Activated CD4-positive, alpha-beta memory T cell treated with anti-CD3 and anti-CD28 coated beads for 36 hours (primary cell): ENCODE measurements around the gene SLC6A5. TPM values are rescaled to one million over a fixed set of nuclear protein-coding genes. Genes with fewer than 3 reads are reported as not detected.
"Not testable (repeated sequence)": the region's sequence is repeated elsewhere in the genome, so short reads cannot be mapped to it uniquely, and the experiment has no call there.

Experiments
- CTCF ChIA-PET: fragments of 350-600 bp; sonication (Branson Sonifier 250); formaldehyde crosslinking; loops from one replicate; lab custom pipeline; 2021; ENCODE audit warnings: antibody characterized with exemption, inconsistent platforms; lab: Charles Lee
- POLR2A ChIA-PET: fragments of 350-600 bp; sonication (Branson Sonifier 250); formaldehyde crosslinking; loops from one replicate; lab custom pipeline; 2021; ENCODE audit warnings: antibody characterized with exemption; lab: Charles Lee
- DNase-seq: peaks from one replicate; pipeline ENCODE4 v3.0.0-alpha.2; 2020
- H3K27ac Mint-ChIP-seq: one replicate; pipeline ENCODE4 v1.8.0; 2021; ENCODE audit warnings: mixed read lengths
- H3K27me3 Mint-ChIP-seq: one replicate; pipeline ENCODE4 v1.8.0; 2021; ENCODE audit warnings: mixed read lengths
- H3K36me3 Mint-ChIP-seq: one replicate; pipeline ENCODE4 v1.8.0; 2021; ENCODE audit warnings: mixed read lengths
- H3K4me1 Mint-ChIP-seq: one replicate; pipeline ENCODE4 v1.8.0; 2021; ENCODE audit warnings: low read depth, mixed read lengths
- H3K4me3 Mint-ChIP-seq: one replicate; pipeline ENCODE4 v1.8.0; 2021; ENCODE audit warnings: mild to moderate bottlenecking, mixed read lengths
- H3K9me3 Mint-ChIP-seq: one replicate; pipeline ENCODE4 v1.8.0; 2021; ENCODE audit warnings: mixed read lengths
- intact Hi-C: fragments of 100-400 bp; cut with micrococcal nuclease; formaldehyde crosslinking; loops from one replicate; pipeline ENCODE4 v1.15.1; 2023
- total RNA-seq, 2 experiments: library from RNA; stranded (reverse); gene quantifications; one replicate each; pipeline ENCODE4 v1.2.3, GENCODE V29; 2021

Gene SLC6A5
- total RNA-seq, 2 experiments from 2014 or later = not detected

GRCh38 chr11:20579725-20580124, 19.7 kb upstream of the SLC6A5 start:
- intact Hi-C loops, H3K9me3 Mint-ChIP-seq, DNase-seq, H3K36me3 Mint-ChIP-seq, H3K4me3 Mint-ChIP-seq, POLR2A ChIA-PET, H3K27ac Mint-ChIP-seq, H3K27me3 Mint-ChIP-seq, CTCF ChIA-PET, H3K4me1 Mint-ChIP-seq: not testable (repeated sequence)

DNA sequence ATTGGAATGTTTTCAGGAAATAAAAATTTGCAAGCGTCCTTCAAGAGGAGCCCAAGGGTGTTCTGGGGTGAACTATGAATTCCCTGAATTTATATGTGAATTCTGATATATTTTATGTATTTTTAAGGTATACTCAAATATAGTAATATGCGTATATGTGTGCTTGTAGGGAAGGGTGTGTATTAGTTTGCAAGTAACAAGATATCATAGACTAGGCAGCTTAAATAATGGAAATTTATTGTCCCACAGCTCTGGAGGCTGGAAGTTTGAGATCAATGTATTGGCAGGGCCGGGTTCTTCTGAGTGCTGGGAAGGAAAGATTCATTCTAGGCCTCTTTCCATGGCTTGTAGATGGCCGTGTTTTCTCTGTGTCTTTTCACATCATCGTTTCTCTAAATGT, 16.2 kb upstream of the SLC6A5 start:
- Mint-ChIP-seq H3K27ac (no peak overlapping the region), H3K36me3 (no peaks in the 10 kb centered on the region), H3K27me3 (peaks cover 6% of the 10 kb centered on the region), H3K4me3 (no peak overlapping the region), H3K9me3 (no peaks in the 10 kb centered on the region), H3K4me1 (no peaks in the 10 kb centered on the region)
- ChIA-PET POLR2A (no interaction called here), CTCF (interaction anchor here (0.6 to 1.1 kb wide), 2 partner anchors 27 to 539 kb away, joined by 3 read pairs; no protein-coding TSS in a partner anchor)
- no peak for DNase-seq
- intact Hi-C loops = no loop called here

- peaks cover 10% of the 10 kb centered on the region for H3K27me3 Mint-ChIP-seq
- no peak overlapping the region for H3K4me3 Mint-ChIP-seq
- no peaks in the 10 kb centered on the region for H3K9me3 Mint-ChIP-seq
- no peak for DNase-seq
- ChIA-PET POLR2A (interaction anchor here (0.6 kb wide), 1 partner anchor 448 kb away, joined by 3 read pairs; no protein-coding TSS in a partner anchor), CTCF (interaction anchor here (0.6 to 1.1 kb wide), 2 partner anchors 26 to 538 kb away, joined by 3 read pairs; no protein-coding TSS in a partner anchor)
- no peak overlapping the region for H3K27ac Mint-ChIP-seq
- no peaks in the 10 kb centered on the region for H3K4me1 Mint-ChIP-seq
- H3K36me3 Mint-ChIP-seq = no peaks in the 10 kb centered on the region
- intact Hi-C loops = no loop called here
Measured at GRCh38 chr11:20584093-20584774, 15.2 kb upstream of the SLC6A5 start.

DNA sequence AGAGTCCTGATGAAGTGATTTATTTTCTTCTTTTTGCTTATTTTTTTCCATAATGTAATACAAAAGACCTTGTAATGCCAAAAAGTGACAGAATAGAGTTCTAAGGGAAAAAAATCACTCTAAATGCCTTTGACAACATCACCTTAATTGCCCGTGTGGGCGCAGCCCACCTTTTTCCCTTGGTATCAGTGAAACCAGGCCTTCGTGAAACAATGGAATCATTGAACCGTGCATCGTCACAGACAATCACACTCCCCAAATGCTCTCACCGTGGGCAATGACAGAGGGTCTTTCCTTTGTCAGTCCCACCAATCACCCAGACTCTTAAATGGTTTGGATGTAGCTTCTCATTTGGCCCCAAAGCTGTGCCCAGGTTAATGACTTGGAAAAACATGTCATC, 9.6 kb upstream of the SLC6A5 start:
- ChIA-PET CTCF (interaction anchor here (1.5 kb wide), 1 partner anchor 462 kb away, joined by 4 read pairs; no protein-coding TSS in a partner anchor), POLR2A (no interaction called here)
- H3K36me3 Mint-ChIP-seq = no peaks in the 10 kb centered on the region
- peaks cover 28% of the 10 kb centered on the region for H3K27me3 Mint-ChIP-seq
- no peaks in the 10 kb centered on the region for H3K9me3 Mint-ChIP-seq
- H3K4me3 Mint-ChIP-seq = no peak overlapping the region
- intact Hi-C loops = no loop called here
- H3K4me1 Mint-ChIP-seq = no peaks in the 10 kb centered on the region
- H3K27ac Mint-ChIP-seq = no peak overlapping the region
- no peak for DNase-seq

- intact Hi-C loops = no loop called here
- no peak overlapping the region for H3K27ac Mint-ChIP-seq
- H3K27me3 Mint-ChIP-seq = peaks cover 33% of the 10 kb centered on the region
- H3K36me3 Mint-ChIP-seq = no peaks in the 10 kb centered on the region
- no peaks in the 10 kb centered on the region for H3K4me1 Mint-ChIP-seq
- no peaks in the 10 kb centered on the region for H3K9me3 Mint-ChIP-seq
- DNase-seq = no peak
- H3K4me3 Mint-ChIP-seq = no peak overlapping the region
- ChIA-PET CTCF (interaction anchor here (1.5 kb wide), 1 partner anchor 462 kb away, joined by 4 read pairs; no protein-coding TSS in a partner anchor), POLR2A (no interaction called here)
Measured at GRCh38 chr11:20590381-20590780, 9.0 kb upstream of the SLC6A5 start.

GRCh38 chr11:20592741-20593140, 6.7 kb upstream of the SLC6A5 start:
- H3K27me3 Mint-ChIP-seq = peaks cover 50% of the 10 kb centered on the region
- H3K36me3 Mint-ChIP-seq = no peaks in the 10 kb centered on the region
- DNase-seq = no peak
- peaks cover 4% of the 10 kb centered on the region for H3K4me1 Mint-ChIP-seq
- no peak overlapping the region for H3K4me3 Mint-ChIP-seq
- intact Hi-C loops = no loop called here
- ChIA-PET CTCF (no interaction called here), POLR2A (no interaction called here)
- H3K27ac Mint-ChIP-seq = no peak overlapping the region
- H3K9me3 Mint-ChIP-seq = no peaks in the 10 kb centered on the region

DNA sequence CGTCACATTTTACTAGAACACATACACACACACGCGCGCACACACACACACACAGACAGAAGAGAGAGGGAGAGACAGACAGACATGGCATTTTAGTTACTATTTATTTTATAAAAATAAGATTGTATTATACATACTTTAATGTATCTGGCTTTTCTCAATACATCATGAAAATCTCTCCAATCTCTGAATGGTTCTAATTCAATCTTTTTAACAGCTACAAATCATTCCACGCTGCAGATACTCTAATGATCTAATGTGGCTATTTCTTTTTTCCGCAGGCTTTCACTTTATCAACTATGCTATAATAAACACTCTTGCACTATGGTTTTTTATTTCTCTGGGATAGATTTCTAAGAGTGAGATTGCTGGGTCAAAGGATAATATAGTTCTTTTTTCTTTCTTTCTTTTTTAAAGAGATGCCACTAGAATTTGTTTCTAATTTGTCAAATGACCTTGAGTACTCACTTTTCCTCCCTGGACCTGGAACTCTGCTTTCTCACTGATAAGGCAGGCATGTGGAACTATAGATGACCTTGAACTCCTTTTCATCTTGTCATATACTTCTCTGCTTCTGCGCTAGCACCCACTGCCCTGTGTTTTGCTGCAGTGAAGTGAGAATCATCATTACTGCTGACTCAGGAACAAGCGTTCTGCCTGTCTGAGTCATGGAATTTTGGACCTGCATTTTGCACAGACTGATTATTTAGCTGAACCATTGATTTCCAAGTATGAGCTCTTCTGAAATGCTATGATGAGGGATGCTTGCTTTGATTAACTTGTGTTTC, 4.9 kb upstream of the SLC6A5 start:
- DNase-seq = no peak
- Mint-ChIP-seq H3K4me3 (no peak overlapping the region), H3K27ac (no peak overlapping the region), H3K4me1 (peaks cover 8% of the 10 kb centered on the region), H3K9me3 (no peaks in the 10 kb centered on the region), H3K27me3 (peaks cover 56% of the 10 kb centered on the region), H3K36me3 (no peaks in the 10 kb centered on the region)
- POLR2A ChIA-PET = no interaction called here
- CTCF ChIA-PET = interaction anchor here (0.9 kb wide), 1 partner anchor 78 kb away, joined by 4 read pairs; no protein-coding TSS in a partner anchor
- intact Hi-C loops = no loop called here

DNA sequence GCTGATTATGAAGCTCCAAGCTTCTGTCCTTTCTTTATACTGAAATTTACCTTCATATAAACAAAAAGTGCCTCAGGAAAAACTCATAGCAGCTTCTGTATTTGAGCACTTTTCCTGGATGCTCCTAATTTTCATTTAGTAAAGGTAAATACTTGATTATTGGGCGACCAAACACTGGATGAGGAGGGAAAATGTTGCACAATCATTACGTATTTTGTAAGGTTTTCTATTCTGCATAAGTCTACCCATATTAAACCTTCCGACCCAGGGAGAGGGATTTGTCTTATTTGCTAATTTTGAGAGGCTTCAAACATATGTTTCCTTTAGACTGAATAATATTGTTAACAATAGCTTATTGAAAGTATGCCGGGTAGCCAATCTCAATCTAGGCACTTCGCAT, 4.3 kb upstream of the SLC6A5 start:
- H3K27me3 Mint-ChIP-seq = peaks cover 59% of the 10 kb centered on the region
- no peak overlapping the region for H3K4me3 Mint-ChIP-seq
- POLR2A ChIA-PET = no interaction called here
- intact Hi-C loops = no loop called here
- no peak overlapping the region for H3K27ac Mint-ChIP-seq
- no peaks in the 10 kb centered on the region for H3K36me3 Mint-ChIP-seq
- CTCF ChIA-PET = interaction anchor here (0.9 kb wide), 1 partner anchor 77 kb away, joined by 4 read pairs; no protein-coding TSS in a partner anchor
- no peak for DNase-seq
- peaks cover 8% of the 10 kb centered on the region for H3K4me1 Mint-ChIP-seq
- H3K9me3 Mint-ChIP-seq = no peaks in the 10 kb centered on the region

DNA sequence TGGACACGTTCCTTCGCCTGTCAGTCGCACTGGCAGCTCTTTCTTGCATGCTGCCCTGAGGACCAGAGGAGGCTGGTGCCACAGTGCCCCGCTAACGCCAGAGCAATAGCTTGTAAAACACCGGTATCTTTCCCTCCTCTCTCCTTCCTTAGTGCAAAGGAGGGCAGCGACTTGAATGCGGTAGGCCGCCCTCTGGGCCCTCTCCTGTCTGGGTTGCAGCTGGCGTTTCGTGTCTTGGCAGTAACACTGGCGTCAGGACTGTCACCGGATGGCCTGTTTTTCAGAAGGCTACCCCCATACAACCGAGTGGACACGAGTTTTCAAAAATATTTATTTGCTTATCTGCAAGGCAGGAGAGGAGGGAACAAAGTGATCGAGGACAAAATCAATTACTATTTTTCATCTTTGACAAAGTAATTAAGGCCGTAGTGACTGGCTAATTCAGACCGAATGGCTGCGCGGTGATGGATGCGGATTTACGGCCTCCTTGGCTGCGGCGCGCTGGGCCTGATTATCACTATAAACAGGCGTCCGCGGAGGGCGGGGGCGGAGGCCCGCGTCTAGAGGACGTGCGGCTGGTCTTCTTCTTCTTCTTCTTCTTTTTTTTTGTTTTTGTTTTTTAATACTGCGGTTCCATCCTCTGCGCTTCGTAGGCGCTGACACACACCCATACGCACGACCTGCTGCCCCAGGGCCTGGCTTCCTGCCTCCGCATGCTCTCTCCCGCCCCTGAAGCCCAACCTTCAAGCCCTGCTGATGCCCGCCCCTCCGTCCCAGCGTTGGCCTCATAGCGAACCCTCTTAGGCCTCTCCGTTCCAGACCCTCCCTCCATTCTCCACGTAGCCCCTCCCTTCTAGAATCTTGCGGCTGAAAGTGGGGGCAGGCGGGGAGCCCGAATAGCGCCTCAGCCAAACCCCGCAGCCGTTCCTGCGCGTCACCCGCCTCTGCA, 2.9 kb upstream of the SLC6A5 start:
- H3K27me3 Mint-ChIP-seq = peaks cover 70% of the 10 kb centered on the region
- intact Hi-C loops = no loop called here
- POLR2A ChIA-PET = no interaction called here
- no peak overlapping the region for H3K27ac Mint-ChIP-seq
- no peak overlapping the region for H3K4me3 Mint-ChIP-seq
- H3K36me3 Mint-ChIP-seq = no peaks in the 10 kb centered on the region
- H3K4me1 Mint-ChIP-seq = peaks cover 8% of the 10 kb centered on the region
- DNase-seq = no peak
- no peaks in the 10 kb centered on the region for H3K9me3 Mint-ChIP-seq
- CTCF ChIA-PET = no interaction called here

GRCh38 chr11:20597154-20597679, 2.2 kb upstream of the SLC6A5 start:
- intact Hi-C loops = no loop called here
- POLR2A ChIA-PET = no interaction called here
- H3K27ac Mint-ChIP-seq = no peak overlapping the region
- no peak overlapping the region for H3K4me3 Mint-ChIP-seq
- peaks cover 8% of the 10 kb centered on the region for H3K4me1 Mint-ChIP-seq
- CTCF ChIA-PET = interaction anchor here (1.1 kb wide), 1 partner anchor 11 kb away, joined by 3 read pairs; no protein-coding TSS in a partner anchor
- H3K27me3 Mint-ChIP-seq = peaks cover 74% of the 10 kb centered on the region
- no peak for DNase-seq
- H3K9me3 Mint-ChIP-seq = no peaks in the 10 kb centered on the region
- no peaks in the 10 kb centered on the region for H3K36me3 Mint-ChIP-seq

GRCh38 chr11:20597680-20598484, 1.5 kb upstream of the SLC6A5 start:
- intact Hi-C loops = loop anchor here (2.0 kb wide), 1 partner anchor 439 kb away; no protein-coding TSS in a partner anchor
- POLR2A ChIA-PET = no interaction called here
- Mint-ChIP-seq H3K4me1 (peaks cover 8% of the 10 kb centered on the region), H3K4me3 (no peak overlapping the region), H3K27ac (no peak overlapping the region), H3K27me3 (peaks cover 76% of the 10 kb centered on the region), H3K36me3 (peaks cover 2% of the 10 kb centered on the region), H3K9me3 (no peaks in the 10 kb centered on the region)
- CTCF ChIA-PET = interaction anchor here (1.1 kb wide), 1 partner anchor 10 kb away, joined by 3 read pairs; no protein-coding TSS in a partner anchor
- no peak for DNase-seq
